Astrocyte of the spinal cord (primary cell): Measurements from ENCODE around the gene PADI4.
"Not testable (repeated sequence)": the region's sequence is repeated elsewhere in the genome, so short reads cannot be mapped to it uniquely, and the experiment has no call there.

Experiments used
- DNase-seq: peaks from one replicate; pipeline ENCODE4 v3.0.0; 2011; ENCODE audit warnings: low read depth, low spot score
- H3K4me3 ChIP-seq: 2 replicates; pipeline ENCODE4 v1.5.1; 2011; ENCODE audit warnings: low read depth, mild to moderate bottlenecking, low read length, moderate library complexity
- in situ Hi-C: cut with HindIII; loops from 2 replicates; pipeline ENCODE4 v1.10.0; 2017; ENCODE audit warnings: low sequenced_read_pairs
- TF ChIP-seq, protein P1 (sequence below): IDR thresholded peaks from 2 replicates; pipeline ENCODE4 v1.5.1; 2012; ENCODE audit warnings: low read depth, mild to moderate bottlenecking, low read length, inconsistent platforms

Gene PADI4

DNA sequence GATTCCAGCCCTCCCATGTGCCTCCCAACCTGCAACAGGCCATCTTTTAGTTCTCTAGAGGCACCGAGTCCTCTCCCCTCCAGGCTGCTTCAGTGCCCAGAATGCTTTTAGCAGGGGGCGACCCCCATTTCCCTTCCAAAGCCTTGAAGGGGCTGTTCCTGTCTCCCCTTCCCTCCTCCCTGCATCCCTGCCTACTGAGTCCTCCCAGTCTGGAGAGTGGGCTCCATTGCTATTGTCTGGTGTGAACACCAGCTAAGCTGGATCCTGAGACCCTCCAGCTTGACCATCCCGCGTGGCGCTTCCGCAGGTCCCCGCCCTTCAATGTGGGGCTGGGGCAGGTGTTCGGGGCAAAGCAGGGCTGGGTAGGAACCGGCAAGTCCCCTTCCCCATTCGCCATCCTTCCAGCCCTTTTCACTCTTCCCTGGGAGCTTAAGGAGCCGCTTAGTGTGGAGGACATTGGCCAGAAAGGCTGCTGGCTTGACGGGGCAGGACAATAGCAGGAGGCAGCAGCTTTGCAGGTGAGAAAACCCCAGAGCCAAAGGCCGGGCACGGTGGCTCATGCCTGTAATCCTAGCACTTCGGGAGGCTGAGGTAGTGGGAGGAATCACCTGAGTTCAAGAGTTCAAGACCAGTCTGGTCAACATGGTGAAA is 96.2 kb downstream of the PADI4 start:
- H3K4me3 ChIP-seq: no peak overlapping the region
- no peak for DNase-seq
- TF ChIP-seq, protein P1, sequence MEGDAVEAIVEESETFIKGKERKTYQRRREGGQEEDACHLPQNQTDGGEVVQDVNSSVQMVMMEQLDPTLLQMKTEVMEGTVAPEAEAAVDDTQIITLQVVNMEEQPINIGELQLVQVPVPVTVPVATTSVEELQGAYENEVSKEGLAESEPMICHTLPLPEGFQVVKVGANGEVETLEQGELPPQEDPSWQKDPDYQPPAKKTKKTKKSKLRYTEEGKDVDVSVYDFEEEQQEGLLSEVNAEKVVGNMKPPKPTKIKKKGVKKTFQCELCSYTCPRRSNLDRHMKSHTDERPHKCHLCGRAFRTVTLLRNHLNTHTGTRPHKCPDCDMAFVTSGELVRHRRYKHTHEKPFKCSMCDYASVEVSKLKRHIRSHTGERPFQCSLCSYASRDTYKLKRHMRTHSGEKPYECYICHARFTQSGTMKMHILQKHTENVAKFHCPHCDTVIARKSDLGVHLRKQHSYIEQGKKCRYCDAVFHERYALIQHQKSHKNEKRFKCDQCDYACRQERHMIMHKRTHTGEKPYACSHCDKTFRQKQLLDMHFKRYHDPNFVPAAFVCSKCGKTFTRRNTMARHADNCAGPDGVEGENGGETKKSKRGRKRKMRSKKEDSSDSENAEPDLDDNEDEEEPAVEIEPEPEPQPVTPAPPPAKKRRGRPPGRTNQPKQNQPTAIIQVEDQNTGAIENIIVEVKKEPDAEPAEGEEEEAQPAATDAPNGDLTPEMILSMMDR: no peak
- in situ Hi-C loops: no loop called here

DNA sequence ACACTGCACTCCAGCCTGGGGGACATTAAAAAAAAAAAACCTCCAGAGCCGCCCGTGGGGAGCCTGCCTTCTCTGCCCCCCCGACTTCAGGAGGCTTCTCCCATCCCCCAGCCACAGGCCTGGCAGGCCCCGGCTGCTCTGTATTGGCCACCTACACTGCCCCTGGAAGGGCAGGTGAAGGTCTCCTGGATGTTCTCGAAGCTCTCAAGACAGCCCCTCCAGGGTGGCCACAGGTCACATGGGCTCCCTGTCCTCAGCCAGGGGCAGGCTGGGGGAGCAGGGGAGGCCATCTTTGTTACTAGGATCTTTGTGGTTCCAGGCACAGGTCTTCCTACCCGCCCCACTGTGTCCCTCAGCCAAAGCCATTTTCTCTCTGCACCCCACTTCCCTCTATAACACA is 96.8 kb downstream of the PADI4 start:
- no peak overlapping the region for H3K4me3 ChIP-seq
- TF ChIP-seq, protein P1: no peak
- no peak for DNase-seq
- in situ Hi-C loops: no loop called here

DNA sequence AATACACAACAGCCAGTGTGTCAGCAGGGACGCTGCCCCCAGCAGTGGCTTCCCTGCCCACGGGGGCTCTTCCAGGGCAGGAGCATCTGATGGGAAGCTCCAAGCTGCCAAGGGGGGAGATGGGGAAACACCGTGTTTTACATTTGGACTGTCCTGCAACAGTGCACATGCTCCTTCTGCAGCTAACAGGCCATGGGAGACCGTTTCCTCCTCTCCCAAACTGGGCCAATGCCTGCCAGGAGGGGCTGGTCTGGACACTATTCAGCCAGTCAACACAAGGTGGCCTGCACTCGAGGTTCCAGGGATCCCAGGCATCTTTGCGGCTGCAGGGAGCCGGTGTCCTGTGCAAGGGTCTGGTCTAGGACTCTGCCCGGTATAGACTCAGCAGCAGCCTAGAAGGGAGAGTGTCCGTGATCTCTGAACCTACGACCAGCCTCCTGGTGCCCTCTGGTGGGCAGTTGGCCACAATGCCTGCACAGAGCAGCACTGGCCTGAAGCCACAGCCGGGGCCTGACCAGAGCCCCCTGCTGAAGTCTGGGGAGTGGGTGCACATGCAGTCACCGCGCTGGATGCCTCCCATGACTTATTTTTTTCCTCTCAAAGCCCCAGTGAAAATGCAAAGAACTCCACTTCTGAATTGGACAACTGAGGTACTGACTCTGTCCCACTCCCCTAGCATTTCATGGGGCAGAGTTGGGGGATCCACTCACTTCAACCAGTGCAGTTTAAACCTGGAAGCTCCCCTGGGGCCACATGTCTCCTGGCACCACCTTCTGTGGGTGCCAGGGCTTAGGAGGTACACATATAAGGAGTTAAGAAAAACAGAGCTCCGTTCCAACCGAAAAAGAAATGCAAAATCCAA is 98.1 kb downstream of the PADI4 start:
- H3K4me3 ChIP-seq: no peak overlapping the region

DNA sequence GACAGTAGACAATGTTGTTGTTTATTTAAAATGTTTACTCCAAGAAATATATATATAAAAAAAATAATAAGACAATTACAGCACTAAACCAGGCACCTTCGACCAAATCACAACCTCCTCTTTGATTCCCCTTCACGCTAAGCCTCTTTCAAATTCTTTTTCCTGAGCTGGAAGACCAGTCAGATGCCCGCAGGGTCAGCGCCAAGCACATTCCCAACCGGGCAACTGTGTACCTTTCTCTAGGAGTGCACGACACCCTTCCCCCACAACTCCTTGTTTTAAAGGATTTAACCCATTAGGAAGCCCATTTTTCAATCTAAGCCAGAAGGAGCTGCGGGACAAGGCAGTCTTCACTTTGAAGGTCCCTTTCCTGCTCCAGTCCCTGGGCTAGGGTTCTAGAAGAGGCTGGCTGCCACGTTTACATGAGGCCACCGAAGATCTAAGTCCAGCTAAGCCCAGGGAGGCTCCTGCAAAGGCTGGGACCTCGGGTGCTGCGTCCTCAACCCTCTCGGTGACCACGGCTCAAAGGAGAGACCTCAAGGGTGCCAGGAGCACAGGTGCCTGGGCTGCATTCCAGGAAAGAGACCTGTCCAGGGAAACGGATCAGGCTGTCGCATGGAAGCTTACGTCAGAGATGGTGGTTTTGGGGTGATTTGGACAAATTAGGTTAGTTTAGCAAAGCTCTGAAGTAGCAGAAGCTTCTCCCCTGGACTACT is 98.9 kb downstream of the PADI4 start:
- in situ Hi-C loops, DNase-seq, H3K4me3 ChIP-seq: not testable (repeated sequence)

More for the DNA sequence above, 98.1 kb downstream of the PADI4 start:
- TF ChIP-seq, protein P1: peak; percentile 87
- in situ Hi-C loops: no loop called here
- DNase-seq: peak; percentile 55

DNA sequence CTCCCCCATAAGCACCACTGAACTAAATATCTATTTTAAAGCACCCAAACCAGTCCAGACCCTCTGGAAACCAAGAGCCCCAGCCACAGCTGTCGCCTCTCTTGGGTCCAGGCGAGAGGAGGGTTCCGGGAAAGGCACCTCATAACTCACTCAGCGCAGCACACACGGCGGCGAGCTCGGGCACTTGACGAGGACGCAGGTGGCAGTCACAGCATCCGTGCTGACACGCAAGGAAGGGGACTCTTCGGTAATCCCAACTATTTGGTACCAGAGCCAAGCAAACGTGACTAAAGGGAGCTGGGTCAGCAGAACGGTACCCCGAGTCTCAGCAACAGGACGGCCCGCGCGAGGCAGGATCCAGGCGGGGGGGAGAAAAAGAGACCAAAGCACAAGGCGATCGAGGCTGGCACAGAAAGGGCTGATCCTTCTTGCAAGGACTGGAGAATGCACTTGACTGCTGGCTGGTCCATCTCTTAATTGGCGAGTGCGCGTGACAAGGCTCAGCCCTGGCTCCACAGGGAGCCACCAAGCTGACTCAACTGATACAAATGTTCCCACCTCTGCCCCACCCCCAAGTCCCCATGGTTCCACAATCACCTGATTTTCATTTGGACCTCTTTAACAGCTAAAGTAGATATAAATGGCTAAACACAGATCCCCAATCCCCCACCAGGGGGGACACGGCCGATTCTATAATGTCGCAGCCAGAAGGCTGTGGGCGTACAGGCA is 100.0 kb downstream of the PADI4 start:
- DNase-seq: peak; percentile 8
- H3K4me3 ChIP-seq, in situ Hi-C loops: not testable (repeated sequence)

DNA sequence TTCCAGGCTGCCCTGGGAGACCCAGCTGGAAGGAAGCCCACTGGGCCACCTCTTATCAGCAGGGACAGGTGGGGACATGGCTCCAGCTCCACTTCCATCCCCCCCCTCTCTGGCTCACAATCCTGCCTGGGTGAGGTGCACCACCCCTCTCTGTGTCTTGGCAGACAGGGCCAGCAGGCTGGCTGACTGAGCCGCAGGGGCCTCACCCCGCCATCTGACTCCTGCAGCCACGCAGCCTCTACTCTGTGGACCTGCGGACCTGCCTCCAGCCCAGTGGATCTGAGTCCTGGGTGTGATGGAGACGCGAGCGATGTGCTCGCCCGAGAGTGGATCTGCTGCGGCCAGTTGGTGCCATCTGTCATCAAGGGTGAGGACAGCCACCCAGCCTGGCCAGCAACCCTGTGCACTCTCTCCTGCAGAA is 101.4 kb downstream of the PADI4 start:
- in situ Hi-C loops: no loop called here
- TF ChIP-seq, protein P1: no peak
- DNase-seq: no peak
- no peak overlapping the region for H3K4me3 ChIP-seq
